Coronary artery (tissue), 2 donors: ENCODE results near the gene NUSAP1.
A peak's percentile ranks its signal among the peaks of the same experiment; 100 is the strongest.
"Not testable (repeated sequence)": the region's sequence is repeated elsewhere in the genome, so short reads cannot be mapped to it uniquely, and the experiment has no call there.

Source experiments
- DNase-seq: peaks from one replicate; pipeline ENCODE4 v3.0.0-alpha.2; 2017; ENCODE audit warnings: low spot score
- H3K27ac ChIP-seq, 2 donors: fragments of 200-600 bp; sonication (generic); one replicate each; pipeline ENCODE4 v1.5.1; 2016 to 2019
- H3K4me3 ChIP-seq: fragments of 200-600 bp; sonication (generic); 2 replicates; pipeline ENCODE4 v1.5.1; 2016; ENCODE audit warnings: mild to moderate bottlenecking, moderate library complexity
- TF ChIP-seq, protein P1 (sequence below): fragments of 200-600 bp; sonication (generic); IDR thresholded peaks from one replicate; pipeline ENCODE4 v1.5.1; 2019; ENCODE audit warnings: antibody characterized with exemption

Gene NUSAP1

DNA sequence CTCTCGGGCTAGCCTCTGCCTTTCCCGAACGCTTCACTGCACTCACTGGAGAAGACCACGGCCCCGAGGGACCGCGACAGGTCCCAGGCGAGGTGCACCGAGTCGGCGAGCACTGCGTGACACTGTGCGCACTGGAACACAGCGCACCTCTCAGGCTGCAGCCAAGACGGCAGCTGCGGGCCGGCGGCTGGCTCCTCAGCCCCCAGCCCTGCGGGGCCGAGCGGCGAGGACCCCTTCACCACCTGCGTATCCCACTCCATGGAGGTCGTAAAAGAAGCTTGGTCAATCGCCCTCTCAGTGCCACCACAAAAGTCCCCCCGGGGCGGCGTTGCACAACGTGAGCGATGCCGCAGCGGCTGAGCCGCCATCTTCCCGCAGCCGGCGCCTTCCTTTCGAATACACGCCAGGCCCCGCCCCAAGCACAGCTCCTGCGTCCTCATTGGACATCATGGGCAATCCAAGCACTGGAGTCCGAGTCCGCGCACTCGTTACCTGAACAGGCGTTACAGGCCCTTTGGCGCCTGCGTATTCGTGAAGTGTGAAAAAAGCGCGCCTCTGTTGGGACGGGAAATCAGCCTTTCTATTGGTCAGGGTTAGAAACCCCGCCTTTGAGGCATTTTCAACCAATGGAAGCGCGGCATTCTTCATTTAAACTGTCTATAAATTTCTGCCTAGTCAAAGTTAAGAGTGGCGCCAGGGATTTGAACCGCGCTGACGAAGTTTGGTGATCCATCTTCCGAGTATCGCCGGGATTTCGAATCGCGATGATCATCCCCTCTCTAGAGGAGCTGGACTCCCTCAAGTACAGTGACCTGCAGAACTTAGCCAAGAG lies at the start of gene NUSAP1, which contains the start of gene OIP5:
Gene NUSAP1, plus strand, starts transcription at position 688 of the 832 bp plus-strand sequence. Its CDS starts 77 bp downstream, at position 765.
Gene OIP5, minus strand, starts transcription at position 398 of the 832 bp plus-strand sequence. Its CDS starts 30 bp downstream, at position 368.
- peak; percentile 96 for DNase-seq
- TF ChIP-seq, protein P1, sequence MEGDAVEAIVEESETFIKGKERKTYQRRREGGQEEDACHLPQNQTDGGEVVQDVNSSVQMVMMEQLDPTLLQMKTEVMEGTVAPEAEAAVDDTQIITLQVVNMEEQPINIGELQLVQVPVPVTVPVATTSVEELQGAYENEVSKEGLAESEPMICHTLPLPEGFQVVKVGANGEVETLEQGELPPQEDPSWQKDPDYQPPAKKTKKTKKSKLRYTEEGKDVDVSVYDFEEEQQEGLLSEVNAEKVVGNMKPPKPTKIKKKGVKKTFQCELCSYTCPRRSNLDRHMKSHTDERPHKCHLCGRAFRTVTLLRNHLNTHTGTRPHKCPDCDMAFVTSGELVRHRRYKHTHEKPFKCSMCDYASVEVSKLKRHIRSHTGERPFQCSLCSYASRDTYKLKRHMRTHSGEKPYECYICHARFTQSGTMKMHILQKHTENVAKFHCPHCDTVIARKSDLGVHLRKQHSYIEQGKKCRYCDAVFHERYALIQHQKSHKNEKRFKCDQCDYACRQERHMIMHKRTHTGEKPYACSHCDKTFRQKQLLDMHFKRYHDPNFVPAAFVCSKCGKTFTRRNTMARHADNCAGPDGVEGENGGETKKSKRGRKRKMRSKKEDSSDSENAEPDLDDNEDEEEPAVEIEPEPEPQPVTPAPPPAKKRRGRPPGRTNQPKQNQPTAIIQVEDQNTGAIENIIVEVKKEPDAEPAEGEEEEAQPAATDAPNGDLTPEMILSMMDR = peak; percentile 53
- Histone ChIP-seq H3K27ac (peak within 1 kb of the TSS; percentile 32 to 73), H3K4me3 (peak within 1 kb of the TSS; percentile 98)

DNA sequence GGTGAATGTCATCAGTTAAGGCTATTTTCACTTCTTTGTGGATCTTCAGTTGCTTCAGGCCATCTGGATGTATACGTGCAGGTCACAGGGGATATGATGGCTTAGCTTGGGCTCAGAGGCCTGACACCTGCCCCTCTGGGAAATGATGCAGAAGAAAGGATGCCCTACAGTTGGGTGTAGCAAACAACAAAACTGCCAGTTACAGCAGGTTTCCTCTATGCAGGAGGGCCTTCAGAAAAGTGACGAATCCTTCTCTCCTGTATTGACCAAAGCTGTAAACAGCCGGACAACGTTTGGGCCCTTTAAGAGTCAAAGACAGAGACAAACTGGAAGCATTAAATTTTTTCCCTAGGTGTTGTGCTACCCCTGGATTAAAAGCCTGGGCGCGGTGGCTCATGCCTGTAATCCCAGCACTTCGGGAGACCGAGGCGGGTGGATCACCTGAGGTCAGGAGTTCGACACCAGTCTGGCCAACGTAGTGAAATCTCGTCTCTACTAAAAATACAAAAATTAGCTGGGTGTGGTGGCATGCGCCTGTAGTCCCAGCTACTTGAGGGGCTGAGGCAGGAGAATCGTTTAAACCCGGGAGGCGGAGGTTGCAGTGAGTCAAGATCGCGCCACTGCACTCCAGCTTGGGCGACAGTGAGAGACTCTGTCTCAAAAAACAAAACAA lies 49.6 kb upstream of the NUSAP1 start:
- Histone ChIP-seq H3K4me3 (peak overlapping the region; percentile 100), H3K27ac (peak overlapping the region; percentile 92 to 96)
- DNase-seq = not testable (repeated sequence)

- DNase-seq = peak; percentile 98
- peak overlapping the region; percentile 92 to 96 for H3K27ac ChIP-seq
- H3K4me3 ChIP-seq = peak overlapping the region; percentile 100
- TF ChIP-seq, protein P1 = no peak
Measured at GRCh38 chr15:41283653-41284426, 48.8 kb upstream of the NUSAP1 start.

- Histone ChIP-seq H3K27ac (peak overlapping the region; percentile 92 to 96), H3K4me3 (peak overlapping the region; percentile 100)
- TF ChIP-seq, protein P1 = no peak
- no peak for DNase-seq
Measured at GRCh38 chr15:41284427-41285177, 48.1 kb upstream of the NUSAP1 start.

- no peak for DNase-seq
- TF ChIP-seq, protein P1 = no peak
- H3K27ac ChIP-seq = peak overlapping the region; percentile 92 to 96
- H3K4me3 ChIP-seq = peak overlapping the region; percentile 100
Measured at GRCh38 chr15:41285285-41285684, 47.4 kb upstream of the NUSAP1 start.

DNA sequence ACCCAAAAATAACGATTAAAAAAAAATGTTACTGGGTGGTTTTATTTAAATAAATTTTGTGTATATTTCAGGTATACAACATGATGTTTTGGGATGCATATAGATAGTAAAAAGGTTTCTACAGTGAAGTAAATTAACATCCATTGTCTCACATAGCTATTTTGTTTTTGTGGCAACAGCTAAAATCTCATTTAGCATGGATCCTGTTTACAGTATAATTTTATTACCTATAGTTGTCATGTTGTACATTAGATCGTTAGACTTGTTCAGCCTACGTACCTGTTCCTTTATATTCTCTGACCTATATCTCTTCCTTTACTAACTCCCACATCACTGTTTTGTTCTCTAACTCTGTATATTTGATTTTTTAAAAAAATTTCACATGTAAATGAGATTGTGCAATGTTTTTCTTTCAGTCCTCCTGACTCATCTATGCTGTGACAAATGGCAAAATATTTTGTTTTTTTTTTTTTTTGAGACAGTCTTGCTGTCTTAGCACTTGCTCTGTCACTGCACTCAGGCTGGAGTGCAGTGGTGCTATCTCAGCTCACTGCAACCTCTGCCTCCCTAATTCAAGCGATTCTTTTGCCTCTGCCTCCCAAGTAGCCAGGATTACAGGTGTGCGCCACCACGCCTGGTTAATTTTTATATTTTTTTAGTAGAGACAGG lies 45.9 kb upstream of the NUSAP1 start:
- no peak overlapping the region for H3K4me3 ChIP-seq
- DNase-seq = no peak
- TF ChIP-seq, protein P1 = no peak
- H3K27ac ChIP-seq = no peak overlapping the region
